ENCODE results near the gene PHACTR3.
A peak's percentile ranks its signal among the peaks of the same experiment; 100 is the strongest.
"Not testable (repeated sequence)": the region's sequence is repeated elsewhere in the genome, so short reads cannot be mapped to it uniquely, and the experiment has no call there.

Gene PHACTR3

GRCh38 chr20:59603781-59604541 lies at the start of gene PHACTR3:
TSS of gene PHACTR3 (plus strand) at chr20:59604540. CDS start at chr20:59605015, 475 bp downstream.
- no peak for DNase-seq

DNA sequence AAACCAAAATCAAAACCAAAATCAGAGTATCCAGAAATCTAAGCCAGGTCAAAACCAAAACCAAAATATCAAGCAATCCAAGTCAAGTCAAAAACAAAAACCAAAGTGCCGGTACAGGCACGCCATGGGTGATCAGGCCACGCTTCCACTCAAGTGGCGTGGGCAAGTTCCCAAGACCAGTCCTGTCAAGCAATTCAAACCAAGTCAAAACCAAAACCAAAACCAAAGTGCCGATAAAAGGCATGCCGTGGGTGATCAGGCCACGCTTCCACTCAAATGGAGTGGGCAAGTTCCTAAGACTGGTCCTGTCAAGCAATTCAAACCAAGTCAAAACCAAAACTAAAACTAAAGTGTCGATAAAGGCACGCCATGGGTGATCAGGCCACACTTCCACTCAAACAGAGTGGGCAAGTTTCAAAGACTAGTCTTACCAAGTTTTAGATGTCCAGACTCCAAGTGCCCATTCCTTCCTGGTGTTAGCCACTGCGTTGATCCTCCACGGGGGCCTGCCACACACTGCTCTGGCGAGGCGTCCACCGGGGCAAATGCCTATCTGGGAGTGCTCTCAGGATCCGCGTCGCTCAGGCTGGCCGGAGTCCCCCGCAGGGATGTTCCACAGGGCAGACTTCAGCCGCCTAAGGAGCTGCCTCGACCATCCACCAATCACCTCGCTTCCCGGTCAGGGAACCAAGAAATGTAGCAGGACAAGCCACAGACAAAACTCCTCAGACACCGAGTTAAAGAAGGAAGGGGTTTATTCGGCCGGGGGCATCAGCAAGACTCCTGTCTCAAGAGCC lies 46.4 kb upstream of the PHACTR3 start:
- not testable (repeated sequence) for DNase-seq

GRCh38 chr20:59559024-59559817 lies 45.1 kb upstream of the PHACTR3 start:
- no peak for DNase-seq

- no peak for DNase-seq
These were observed 44.5 kb upstream of the PHACTR3 start for GRCh38 chr20:59559863-59560262.

DNA sequence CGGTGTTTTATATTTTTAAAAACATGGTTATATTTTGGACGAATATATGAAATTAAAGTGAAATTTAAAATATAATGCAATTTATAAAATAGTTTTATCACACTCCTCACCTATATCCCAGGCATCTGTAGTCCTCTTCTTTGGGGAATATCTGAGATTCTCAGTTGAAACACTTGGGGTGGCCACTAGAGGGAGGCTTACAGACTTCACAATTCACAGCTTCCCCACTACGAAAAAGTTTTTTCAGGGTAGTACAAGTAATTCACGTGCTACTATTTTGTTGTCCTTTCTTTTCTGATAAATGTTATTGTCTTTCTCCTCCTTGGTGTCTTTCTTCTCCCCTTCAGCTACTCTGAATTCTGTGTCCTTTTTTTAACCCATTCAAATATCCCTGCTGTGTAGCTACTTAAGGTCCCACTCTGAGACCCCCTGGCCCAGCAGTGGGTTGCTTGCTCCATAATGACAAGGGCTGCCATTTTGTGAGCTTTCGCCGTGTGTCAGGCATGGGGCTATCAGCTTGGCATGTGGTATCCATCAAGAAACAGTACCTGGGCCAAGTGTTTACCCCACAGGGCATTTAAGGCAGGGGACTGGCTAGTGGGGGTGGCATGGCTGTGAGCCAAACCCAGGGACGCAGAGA lies 43.6 kb upstream of the PHACTR3 start:
- peak; percentile 10 to 37 for DNase-seq

DNA sequence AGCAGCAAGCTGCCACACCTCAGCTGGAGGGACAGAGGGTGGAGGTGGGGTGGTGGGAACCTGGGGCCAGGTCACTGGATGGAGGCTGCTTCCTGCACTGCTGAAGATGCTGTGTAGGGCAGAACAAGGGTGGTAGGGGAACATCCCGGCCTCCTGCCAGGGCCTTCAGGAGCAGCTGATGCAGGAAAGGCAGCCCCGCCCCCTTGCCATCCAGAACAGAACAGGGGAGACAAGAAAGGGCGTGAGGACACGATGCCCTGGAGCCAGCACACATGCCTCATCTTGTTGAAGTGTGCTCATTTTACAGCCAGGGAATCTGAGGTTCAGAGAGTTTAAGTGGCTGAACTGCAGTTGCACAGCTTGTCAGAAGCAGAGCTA lies 43.1 kb upstream of the PHACTR3 start:
- DNase-seq = no peak

DNA sequence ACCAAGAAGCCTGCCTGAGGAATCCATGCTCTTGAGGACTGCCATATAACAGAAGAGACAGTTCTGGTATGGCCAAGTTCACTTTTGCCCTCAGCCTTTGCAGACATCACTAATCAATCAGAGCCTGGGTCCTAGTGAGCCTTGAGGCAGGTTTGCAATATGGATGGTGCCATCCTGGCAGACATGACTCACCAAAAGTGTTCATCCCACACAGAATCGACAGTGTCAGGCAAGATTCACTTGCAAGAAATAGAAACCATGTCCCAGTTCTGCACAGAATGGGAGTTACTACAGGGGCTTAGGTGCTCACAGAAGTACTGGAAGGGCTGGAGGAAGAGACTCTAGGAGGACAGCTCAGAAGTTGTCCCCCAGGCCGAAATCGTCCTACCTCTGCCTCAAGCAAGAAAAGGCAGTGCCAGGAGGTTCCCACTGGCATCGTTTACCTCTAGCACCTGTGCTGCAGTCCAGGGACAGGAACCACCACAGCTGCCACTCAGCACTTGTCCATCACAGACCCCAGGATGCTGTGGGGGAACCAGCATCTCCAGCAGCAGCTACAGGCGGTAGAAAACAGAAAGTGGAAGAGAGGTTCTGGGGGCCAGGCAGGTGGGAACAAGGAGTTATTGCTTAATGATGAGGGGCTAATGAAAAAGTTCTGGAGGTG lies 42.6 kb upstream of the PHACTR3 start:
- no peak for DNase-seq

GRCh38 chr20:59564171-59564570 lies 40.2 kb upstream of the PHACTR3 start:
- DNase-seq = no peak

DNA sequence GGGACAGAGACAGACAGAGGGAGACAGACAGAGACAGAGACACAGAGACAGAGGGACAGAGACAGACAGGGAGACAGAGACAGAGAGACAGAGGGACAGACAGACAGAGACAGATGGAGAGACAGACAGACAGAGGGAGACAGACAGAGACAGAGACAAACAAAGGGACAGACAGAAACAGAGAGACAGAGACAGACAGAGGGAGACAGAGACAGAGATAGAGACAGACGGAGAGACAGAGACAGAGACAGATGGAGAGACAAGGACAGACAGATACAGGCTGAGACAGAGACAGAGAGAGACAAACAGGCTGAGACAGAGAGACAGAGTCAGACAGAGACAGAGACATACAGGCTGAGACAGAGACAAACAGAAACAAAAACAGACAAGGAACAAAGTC lies 39.4 kb upstream of the PHACTR3 start:
- no peak for DNase-seq

- no peak for DNase-seq
These were observed 38.4 kb upstream of the PHACTR3 start for GRCh38 chr20:59565768-59566461.

- no peak for DNase-seq
These were observed 37.5 kb upstream of the PHACTR3 start for GRCh38 chr20:59566631-59567524.

GRCh38 chr20:59567585-59568508 lies 36.5 kb upstream of the PHACTR3 start:
- no peak for DNase-seq

DNA sequence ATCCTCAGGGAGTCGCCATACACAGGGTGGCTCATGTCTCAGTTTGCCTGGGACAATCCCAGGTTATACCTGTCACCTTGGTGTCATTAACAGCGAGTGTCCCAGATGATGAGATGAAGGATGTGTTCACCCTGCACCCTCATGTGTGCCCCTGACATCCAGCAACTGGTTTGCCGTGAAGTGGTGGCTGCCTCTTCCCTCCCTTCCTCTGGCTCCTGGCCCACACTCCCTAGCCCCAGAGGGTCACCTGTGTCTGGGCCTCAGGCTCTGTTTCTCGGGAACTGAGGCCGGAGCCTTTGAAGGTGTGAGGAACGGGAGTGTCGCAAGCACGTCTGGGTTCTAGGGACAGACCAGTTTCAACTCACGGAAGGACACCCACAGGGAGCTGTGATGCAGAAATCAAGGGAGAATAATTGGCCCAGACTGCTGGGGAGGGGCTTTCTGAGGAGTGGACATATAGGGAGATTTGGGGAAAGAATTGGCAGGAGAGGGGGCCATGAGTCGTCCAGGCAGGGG lies 35.8 kb upstream of the PHACTR3 start:
- no peak for DNase-seq

GRCh38 chr20:59569305-59569704 lies 35.0 kb upstream of the PHACTR3 start:
- no peak for DNase-seq

DNA sequence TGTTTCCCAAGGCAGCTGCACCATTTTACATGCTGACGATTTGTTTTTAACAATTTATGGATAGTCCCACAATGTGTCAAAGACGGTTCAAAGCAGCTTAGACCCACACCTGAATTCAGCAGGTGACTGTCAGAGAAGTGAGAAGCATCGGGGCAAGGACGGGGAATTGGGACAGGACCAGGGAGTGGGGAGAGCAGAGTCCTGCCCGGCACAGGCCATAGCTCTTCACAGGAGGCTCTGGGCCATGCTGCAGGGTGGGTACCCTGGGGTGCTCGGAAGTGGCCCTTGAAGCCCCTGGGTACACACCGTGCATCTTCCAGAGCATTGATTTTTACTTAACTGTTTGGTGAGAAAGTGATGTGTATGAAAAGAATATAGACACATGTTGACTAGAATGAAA lies 33.2 kb upstream of the PHACTR3 start:
- no peak for DNase-seq

DNA sequence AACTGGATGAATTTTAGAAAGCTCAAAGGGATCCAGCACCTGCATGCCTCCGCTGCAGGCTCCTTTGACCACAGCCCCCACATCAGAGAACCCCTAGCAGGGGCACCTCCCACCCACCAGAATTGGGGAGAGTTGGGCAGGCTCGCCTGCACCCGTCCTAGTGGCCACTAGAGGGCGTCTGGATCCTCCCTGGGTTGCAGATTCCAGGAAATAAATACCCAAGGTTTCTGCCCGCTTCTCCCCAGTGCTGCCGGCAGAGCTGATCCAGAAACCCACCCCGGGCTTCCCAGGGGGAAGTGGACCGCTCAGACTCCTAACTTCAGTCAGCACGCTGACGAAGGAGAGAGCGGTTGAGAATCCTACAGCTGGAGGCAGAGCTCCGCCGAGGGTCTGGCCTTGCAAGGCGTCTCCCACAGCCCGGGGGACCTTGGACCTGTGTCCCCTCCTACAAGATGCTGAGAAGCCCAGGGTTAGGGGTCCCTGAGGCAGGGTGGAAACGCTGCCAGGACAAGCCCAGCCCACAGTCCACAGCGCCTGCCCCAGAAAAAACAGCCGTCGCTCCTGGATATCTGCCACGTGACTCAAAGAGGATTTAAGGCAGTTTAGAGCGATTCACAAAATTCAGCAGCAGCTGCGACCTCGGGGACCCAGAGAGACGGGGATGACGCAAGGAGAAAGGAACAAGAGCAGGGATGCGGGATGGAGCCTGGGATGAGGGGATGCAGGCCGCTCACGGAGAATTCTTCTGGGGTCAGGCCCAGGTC lies 32.6 kb upstream of the PHACTR3 start:
- DNase-seq = peak; percentile 38 to 66

- DNase-seq = no peak
These were observed 31.8 kb upstream of the PHACTR3 start for GRCh38 chr20:59572515-59572914.

DNA sequence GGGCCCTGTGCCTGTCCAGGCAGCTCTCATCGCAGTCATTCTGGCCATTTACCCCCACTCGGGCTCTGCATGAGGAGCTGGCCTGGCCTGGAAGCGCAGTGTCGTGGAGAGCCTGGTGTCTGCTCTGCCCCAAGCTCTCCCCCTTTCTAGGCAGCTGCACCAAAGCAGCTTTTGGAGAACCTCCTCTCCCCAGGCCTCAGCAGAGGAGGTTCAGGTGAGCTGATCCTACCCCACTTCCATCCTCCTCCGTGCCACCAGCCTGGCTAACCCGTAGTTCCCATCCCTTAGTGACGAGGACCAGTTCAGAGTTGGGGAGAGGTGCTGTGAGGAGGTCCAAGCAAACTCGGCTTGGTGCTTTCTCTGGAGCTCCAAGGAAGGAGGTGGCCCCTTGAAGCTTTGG lies 30.5 kb upstream of the PHACTR3 start:
- DNase-seq = no peak
